AG10803 (cell line): Measurements from ENCODE around the gene PCCA.
"Not testable (repeated sequence)": the region's sequence is repeated elsewhere in the genome, so short reads cannot be mapped to it uniquely, and the experiment has no call there.

Experiments used
- DNase-seq: peaks from one replicate; pipeline ENCODE4 v3.0.0; 2010; ENCODE audit warnings: low read depth
- H3K4me3 ChIP-seq: 2 replicates; pipeline ENCODE4 v1.5.1; 2011; ENCODE audit warnings: mild to moderate bottlenecking, low read length, control low read depth
- TF ChIP-seq, protein P1 (sequence below): conservative IDR thresholded peaks from 2 replicates; pipeline ENCODE4 v1.5.1; 2011; ENCODE audit warnings: mild to moderate bottlenecking, low read length, control low read depth, inconsistent platforms

The PCCA gene

DNA sequence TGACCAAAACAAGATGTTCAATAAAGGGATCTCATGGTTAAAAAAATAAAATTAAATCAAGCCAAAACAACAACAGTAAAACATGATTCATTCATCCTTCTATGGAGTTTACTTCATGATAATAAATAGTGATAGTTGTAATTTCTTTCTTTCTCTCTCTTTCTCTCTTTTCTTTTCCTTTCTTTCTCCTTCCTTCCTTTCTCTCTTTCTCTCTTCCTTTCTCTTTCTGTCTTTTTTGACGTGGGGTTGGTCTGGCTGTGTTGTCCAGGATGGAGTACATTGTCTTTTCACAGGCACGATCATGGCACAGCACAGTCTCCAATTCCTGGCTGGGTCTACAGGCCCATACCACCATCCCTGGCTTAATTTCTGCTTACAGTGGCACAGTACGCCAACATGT lies 29.1 kb upstream of the PCCA start:
- no peak overlapping the region for H3K4me3 ChIP-seq
- TF ChIP-seq, protein P1, sequence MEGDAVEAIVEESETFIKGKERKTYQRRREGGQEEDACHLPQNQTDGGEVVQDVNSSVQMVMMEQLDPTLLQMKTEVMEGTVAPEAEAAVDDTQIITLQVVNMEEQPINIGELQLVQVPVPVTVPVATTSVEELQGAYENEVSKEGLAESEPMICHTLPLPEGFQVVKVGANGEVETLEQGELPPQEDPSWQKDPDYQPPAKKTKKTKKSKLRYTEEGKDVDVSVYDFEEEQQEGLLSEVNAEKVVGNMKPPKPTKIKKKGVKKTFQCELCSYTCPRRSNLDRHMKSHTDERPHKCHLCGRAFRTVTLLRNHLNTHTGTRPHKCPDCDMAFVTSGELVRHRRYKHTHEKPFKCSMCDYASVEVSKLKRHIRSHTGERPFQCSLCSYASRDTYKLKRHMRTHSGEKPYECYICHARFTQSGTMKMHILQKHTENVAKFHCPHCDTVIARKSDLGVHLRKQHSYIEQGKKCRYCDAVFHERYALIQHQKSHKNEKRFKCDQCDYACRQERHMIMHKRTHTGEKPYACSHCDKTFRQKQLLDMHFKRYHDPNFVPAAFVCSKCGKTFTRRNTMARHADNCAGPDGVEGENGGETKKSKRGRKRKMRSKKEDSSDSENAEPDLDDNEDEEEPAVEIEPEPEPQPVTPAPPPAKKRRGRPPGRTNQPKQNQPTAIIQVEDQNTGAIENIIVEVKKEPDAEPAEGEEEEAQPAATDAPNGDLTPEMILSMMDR, result no peak
- DNase-seq, result no peak

DNA sequence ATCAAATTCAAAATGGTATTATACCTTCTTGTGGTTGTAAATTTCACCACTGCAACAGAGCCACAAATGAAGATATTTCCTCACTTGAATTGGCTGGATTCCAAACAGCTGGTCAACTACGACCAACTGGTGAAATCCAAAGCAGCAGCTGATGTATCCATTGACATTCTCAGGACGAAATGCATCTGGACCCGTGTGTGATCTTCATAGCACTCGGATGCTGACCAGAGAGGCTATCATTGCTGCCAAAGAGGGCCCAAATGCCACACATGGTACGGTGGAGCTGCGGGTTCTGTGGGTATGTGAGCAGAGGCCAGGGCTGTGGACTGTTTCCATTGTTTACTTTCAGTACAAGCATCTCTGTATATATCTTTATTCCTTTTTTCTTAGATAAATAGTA lies 25.6 kb upstream of the PCCA start:
- DNase-seq, result peak; percentile 15
- TF ChIP-seq, protein P1, result no peak
- no peak overlapping the region for H3K4me3 ChIP-seq

DNA sequence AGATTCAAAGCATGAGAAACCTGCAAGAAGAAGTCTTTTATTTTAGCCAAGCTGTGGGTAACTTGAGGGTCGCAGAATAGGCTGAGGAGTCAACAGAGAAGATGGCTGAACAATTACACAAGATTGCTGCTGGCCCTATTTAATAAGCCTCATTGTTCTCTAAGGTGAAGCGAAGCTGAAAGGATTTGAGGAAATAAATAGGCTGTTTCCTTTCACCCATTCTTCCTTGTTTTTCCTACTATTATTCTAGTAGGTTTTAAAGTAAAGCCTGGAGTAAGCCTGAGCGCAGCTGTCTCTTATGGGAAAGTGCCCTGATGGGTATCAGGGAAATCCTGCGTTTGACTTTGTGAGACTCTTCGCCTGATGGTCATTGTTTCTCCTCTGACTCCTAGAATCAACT lies 25.0 kb upstream of the PCCA start:
- TF ChIP-seq, protein P1, result no peak
- DNase-seq, result no peak
- no peak overlapping the region for H3K4me3 ChIP-seq

DNA sequence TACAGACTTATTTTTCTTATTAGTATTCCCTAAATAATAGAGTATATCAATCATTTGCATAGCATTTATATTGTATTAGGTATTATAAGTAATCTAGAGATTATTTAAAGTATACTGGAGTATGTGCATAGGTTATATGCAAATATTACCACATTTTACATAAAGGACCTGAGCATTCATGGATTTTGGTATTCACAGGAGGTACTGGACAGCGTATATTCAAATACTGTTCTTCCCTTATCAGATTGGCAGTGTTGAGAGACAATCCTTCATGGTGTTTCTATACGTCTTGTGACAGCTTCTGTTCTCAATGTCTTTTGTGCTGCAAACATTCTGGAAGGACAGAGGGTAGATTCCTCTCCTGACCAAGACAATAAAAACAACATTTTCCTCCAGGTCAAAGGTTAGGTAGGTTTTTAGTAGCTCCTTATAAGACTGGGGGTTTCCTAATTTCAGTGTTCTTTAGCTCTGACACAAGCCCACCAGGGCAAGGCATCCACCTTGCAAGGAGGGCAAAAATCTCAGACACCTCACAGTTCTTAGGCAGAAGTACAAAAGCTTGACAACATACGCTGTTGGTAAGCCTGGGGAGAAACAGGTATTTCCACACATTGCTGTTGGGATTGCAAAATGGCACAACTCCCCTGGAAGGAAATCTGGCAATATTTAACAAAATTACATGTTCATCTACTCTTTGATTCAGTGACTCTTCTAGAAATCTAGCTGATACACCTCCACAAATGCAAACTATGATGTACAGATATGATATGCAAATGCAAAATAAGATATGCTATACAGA lies 20.6 kb upstream of the PCCA start:
- no peak overlapping the region for H3K4me3 ChIP-seq
- DNase-seq, result no peak
- TF ChIP-seq, protein P1, result no peak

DNA sequence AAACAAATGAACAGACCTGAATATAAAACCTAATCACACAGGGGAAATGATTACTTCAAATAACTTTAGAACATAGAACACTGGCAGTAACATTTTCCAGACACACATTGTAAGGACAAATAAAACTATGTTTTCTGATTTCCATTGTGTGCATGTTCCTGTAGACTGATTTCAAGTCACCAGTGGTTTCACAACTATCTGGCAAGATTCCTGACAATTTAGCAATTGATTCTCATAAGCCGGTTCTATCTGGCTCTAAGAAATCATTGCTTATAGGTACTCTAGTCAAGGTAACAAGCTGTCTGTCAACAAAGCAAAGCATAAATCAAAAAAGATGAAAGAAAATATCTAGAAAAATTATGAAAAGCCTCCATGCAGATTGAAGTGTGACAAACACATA lies 19.6 kb upstream of the PCCA start:
- TF ChIP-seq, protein P1, result no peak
- peak; percentile 53 for DNase-seq

DNA sequence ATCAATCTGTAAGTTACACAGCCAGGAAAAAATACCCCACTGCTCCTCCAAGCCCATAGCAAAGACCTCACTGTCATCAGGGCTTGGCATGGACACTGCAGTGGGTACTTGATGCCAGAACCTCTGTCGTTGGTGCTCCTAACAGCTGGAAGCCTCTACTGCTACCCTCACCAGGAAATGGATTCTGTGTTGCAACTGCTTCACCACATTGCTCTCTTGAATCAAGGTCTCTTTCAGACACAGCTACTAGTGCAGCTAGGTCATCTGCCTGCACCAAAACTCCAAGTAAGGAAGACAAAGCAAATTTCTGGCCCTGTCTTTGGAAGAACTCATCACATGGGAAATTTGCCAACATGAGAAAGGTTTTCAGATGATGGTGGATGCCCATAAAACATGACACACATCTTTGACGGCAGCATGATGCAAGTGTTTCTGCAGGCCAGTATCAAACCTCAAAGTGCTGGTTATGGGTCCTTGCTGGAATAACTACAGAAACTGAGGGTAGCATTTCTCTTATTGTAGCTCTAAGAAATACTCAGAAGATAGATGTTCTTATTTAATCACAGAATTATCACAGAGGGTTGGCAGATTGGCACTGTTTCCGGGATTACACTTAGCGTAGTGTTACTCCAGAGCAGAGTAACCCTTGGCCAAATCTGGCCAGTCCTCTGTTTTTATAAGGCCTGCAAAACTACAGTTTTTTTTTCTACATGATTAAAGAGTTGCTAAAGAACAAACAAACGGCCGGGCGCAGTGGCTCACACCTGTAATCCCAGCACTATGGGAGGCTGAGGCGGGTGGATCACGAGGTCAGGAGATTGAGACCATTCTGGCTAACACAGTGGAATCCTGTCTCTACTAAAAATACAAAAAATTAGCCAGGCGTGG lies 12.9 kb upstream of the PCCA start:
- TF ChIP-seq, protein P1, result no peak
- no peak overlapping the region for H3K4me3 ChIP-seq
- no peak for DNase-seq

More for the DNA sequence above, 19.6 kb upstream of the PCCA start:
- H3K4me3 ChIP-seq, result no peak overlapping the region

DNA sequence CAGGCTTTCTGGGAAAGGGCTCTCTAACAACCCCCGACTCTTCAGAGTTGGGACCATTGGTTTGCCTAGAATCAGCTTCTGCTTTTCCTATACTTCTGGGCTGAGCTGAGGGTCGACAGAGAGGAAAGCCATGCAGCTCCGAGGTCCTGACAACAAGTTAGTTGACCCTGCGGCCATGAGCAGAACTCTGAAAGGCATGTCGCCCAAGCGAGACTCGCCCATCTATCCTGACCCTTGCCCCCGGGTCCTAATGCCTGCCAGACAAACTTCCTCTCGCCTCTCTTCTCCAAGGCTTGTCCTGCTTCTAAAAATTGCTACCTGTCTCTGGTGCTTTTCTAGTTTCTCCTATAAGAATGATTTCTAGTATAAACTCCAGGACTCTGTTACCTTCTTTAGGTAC lies 9.9 kb upstream of the PCCA start:
- not testable (repeated sequence) for DNase-seq, H3K4me3 ChIP-seq

DNA sequence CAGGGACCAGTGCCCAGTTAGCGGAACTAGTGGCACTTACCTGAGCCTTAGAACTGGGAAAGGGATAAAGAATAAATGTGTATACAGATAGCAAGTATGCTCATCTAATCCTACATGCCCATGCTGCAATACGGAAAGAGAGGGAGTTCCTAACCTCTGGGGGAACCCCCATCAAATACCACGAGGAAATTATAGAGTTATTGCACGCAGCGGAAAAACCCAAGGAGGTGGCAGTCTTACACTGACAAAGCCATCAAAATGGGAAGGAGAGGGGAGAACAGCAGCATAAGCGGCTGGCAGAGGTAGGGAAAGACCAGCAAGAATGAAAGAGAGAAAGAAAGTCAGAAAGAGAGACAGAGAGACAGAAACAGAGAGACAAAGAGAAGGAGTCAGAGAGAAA lies 5.5 kb upstream of the PCCA start:
- not testable (repeated sequence) for H3K4me3 ChIP-seq, DNase-seq
